ENCODE measurements around the gene CDA. TPM values are rescaled to one million over a fixed set of nuclear protein-coding genes. Genes with fewer than 3 reads are reported as not detected.

The CDA gene
- total RNA-seq, 1 donor from 2014 or later = not detected

DNA sequence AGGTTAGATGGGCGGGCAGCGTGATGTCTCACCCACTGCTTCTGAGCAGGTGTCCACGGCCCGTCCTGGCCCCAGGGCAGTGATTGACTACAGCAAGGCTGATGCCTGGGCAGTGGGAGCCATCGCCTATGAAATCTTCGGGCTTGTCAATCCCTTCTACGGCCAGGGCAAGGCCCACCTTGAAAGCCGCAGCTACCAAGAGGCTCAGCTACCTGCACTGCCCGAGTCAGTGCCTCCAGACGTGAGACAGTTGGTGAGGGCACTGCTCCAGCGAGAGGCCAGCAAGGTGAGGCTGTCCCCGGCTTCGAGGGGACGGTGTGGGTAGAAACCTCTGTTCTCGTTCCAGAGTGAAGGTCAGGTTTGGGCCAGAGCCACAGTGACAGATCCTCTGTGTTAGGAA, 60.0 kb downstream of the CDA start:
- no peak for DNase-seq

DNA sequence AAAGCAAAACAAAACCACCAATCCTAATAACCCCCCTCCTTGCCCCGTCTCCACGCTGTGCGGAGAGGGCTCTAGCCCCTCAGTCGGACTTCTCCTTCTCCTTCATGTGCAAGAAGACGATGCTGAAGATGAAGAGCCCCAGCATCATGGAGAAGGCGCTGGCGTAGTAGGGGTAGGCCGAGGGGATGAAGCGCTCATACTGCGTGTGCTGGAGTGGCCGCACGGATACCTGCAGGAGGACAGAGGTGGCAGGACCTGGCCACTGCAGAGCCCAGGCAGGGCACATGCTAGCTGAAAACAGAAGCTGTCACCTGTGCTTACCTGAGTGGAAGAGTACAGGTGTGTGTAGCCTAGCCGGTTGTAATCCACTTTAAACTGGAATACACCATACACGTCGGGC, 63.4 kb downstream of the CDA start:
- no peak for DNase-seq

DNA sequence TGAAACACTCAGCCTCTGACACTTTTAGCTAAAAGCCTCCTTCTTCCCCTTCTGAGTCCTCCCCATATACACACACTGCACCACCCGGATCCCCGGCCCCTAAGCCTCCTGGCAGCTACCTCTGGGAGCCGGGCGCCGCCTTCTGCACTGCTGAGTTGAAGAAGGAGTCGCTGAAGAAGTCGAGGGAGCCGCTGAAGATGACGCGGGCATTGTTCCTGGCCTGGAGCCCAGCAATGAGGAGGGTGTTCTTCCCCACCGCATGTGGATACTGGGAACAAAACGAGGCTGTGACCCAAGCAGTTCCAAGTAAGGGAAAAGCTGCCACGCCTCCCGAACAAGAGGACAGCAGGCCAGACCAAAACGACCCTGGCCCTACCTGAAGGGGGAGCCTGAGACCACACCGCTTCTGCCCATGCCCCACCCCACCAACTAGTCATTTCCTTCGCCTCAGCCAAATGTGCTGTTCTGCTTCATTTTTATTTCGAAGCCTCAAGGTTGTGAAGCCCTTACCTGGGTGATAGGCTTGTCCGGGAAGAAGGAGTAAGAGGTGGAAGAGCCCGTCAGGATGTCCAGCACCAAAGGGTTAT, 65.3 kb downstream of the CDA start:
- DNase-seq = peak; percentile 50

DNA sequence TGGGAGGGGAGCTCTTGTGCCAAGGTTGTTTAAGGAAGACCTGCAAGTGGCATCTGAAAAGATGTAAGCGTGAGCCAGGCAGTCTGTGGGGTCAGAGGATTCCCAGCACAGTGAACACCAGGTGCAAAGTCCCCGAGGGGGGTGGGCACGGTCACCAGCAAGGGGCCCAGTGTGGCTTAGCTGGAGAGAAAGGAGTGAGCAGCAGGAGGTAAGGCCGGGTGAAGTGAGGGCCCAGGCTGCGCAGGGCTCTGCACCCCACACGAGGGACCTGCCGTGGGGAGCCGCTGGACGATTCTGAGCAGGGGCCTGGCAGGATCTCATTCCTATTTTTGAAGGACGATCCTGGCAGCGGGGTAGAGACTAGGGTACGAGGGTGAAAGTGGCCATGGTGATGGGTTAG, 68.1 kb downstream of the CDA start:
- no peak for DNase-seq

DNA sequence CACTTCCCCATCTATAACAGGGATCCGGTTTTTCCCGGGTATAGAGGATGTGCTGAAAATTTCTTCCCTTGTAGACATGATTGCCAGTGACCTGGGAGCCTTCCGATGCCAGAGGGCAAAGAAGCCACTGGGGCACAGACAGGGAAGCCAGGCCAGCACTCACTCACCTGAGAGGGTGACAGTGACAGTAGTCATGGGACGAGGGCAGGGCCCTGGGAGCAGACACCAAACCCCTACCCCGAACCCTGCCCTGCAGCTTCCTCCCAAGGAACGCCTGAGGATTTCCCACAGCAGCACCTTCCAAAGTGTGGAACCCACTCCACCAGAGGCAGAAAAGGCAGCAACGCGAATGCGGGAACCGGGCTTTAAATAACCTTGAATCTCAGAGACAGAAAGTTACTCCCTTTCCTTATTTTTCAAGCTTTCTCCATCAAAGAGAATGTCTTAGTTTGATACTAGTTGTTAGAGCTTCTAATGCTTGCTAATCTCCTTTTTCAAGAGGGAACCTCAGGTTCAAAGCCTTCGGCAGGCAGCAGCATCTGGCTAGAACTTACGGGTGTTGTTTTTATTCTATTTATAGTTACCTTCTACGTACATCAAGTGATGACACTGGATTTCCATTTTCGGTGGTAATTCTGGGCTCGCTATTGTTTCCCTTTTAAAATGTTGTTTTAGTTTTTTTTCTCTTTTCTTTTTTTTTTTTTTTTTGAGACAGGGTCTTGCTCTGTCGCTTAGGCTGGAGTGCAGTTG, 69.4 kb downstream of the CDA start:
- DNase-seq = no peak

DNA sequence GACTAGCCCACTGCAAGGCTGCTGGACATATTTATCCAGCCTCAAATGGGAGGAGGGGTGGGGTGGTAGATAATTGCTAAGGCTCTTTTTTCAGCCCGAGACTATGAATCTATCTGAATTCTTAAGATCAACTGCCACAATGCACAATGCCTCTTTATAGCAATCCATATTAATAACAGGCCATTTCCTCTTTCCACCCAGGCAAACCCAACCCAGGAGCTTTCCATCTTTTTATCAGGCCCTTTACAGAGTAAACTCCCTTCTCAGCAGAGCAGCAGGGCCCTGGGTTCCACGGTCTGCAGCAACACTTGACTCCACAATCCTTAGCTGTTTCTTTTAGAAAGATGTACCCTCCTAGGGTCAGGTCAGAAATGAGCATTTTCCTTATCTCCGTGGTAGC, 71.5 kb downstream of the CDA start:
- no peak for DNase-seq

DNA sequence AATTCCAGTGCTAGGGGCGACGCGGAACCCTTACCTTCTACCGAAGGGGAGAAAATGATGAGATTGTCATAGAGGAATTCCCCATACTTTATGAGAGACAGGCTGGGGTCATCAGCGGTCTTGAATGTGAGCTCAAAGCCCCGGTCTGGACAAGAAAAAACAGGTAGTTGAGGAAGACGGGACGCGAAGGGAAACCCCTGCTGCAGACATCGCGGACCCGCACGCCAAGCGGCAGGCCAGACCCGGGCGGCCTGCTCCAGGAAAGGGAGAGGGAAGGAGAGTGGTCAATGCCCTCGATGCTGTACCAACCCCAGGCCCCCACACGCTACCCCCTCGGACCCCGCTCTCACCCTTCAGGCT, 71.9 kb downstream of the CDA start:
- no peak for DNase-seq

DNA sequence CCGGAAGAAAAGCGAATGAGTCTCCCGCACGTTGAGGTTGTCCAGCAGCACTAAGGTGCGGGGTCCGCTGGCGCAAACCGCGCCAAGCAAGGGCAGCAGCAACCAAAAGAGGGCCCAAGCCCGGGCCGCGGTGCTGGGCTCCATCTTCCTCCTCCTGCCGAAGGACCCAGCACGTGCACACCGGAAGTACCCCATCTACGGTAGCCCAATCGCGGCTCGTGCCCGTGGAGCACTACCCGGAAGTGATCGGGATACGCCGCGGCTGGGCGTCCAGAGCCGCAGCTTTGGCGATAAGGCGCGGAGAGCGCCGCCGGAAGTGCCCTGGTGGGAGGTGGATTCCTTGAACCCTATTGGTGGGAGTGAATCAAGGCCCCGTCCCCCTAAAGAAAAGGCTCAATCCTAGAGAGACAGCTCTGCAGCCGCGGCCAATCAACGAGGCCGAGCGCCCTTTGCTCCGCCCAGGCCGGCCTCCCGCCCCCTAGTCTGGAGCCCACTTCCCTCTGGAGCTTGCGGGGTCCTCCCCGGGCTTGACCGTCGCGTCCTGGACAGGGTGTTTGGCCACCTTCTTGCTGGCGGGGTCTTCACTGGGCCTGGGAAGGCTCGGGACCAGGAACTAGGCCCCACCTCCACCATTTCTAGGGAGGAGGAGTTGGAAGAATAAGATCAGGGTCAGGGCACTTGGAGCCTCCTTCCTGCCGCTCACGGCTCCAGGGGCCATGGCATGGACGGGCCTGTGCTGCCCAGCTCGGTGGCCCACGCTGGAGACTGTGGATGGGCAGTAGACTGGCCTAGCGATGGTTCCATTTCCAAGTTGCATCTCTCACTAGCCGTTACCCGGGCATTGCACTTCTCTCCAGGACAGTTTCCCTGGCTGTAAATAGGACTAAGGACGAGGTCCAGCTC, 72.6 kb downstream of the CDA start, which contains the start of gene DDOST:
Gene DDOST (minus strand): TSS at position 163 of the 903 bp plus-strand sequence. CDS start 19 bp downstream, at position 144.
- peak; percentile 98 for DNase-seq

DNA sequence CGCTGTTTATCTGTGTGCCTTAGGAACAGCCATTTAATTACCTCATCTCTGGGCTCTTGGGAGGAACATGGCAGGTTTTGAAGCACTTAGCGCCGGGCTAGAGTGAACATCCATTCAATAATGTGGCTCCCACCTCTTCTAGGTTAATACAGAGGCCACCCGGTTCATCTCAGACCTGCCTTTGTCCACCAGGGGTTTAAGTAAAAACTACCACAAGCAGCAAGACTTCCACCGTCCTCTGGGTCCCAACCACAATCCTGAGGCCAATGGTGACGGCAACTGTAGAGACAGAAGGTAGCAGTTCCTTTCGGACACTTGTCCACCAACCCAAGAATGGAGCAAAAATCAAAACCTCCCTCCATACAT, 73.2 kb downstream of the CDA start:
- DNase-seq = no peak

DNA sequence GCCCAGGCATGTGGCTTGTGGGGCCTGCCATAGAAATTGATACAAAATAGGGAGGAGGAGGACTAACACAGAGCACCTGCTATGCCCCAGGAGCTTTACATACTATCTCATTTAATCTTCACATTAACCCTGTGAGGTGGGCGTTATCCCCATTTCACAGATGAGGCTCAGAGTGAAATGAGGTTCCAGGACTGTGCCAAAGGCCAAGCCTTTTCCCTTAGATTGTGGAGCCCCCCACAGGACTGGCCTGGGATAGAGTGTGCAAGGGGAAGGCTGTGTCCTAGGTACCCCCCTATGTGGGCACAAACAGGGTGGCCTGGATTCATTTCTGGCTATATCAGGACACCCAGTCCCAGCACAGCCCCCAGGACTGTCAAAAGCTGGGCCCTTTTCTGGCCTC, 74.5 kb downstream of the CDA start:
- no peak for DNase-seq

DNA sequence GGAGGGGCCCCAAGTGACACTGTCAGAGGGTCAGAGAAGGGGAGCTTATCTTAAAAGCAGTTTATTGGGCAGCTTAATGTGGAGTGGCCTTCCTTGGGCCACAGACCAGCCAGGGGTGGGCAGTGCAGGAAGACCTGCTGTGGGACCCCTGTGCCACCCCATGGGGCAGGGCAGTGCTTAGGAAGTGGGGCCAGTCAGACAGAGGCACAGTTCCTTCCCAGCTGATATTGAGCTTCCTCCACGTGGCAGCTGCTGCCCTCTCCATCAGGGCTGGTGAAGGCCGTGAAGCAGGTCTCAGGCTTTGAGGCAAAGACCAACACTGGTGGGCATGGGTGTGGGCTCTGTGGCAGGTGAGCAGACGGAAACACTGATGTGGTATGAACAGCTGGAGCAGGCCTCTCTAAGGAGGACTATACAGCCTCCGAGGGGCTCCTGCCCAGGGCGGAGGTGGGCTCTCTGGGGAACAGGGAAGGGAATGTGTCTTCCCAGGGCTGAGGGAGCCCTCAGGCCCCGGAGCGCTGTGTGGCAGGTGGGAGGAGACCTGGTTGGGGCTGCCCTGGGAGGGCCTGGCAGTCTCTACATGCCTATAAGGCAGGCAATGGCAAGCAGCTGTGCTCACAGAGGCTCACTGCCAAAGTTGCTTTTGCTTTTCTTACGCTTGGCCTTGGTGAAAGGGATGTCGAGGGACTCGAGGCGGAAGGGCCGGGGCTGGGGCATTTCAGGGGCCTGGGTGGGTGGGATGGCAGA, 75.2 kb downstream of the CDA start:
- DNase-seq = no peak

DNA sequence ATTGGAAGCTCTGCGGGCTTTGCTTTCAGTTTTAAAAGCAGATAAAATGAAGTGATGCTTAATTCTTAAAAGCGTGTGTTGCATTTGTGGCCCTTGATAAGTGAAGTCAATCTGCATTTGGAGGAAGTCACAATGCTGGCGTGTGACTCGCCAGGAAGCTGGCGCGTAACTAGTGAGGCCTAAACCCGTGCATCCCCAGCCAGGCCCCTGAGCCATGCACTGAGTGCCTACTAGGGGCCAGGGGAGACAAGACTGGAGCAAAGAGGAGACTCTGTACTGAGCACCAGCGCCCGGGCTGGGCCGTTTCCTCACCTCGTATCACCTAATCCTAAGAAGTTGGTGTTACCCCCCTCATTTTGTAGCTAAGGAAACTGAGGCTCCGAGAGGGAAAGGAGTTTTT, 76.8 kb downstream of the CDA start:
- no peak for DNase-seq

DNA sequence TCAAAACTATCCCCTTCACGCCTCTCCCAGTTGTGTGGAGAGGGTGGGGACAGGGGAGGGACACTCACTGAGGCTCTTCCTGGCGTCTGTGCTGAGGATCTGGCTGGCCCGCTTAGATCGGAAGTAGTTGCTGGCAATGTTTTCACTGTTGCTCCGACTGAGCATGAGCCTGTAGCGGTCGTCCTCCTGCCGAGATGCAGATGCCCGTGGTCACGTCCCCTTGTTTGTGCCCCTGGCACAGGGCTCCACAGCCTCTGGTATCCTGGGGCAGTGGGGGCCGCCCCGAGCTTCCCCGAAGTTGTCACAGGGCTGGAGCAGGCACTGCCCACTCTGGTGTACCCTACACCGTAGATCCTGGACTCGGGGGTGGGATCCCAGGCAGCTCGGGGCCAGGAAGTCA, 77.2 kb downstream of the CDA start:
- DNase-seq = no peak

DNA sequence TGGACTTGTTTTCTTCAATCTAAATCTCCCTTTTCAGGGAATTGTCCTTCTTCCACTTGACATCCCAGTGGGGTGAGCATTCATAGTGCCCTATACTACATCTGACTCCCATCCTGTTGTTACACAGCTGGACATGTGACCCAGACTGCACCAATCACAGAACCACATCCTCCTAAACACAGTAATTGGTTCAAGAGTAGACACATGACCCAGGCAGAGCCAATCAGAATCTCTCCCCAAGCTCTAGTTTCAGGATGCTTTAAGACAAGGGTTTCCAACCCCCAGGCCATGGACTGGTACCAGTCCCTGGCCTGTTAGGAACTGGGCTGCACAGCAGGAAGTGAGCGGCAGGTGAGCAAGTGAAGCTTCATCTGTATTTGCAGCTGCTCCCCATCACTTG, 77.9 kb downstream of the CDA start:
- no peak for DNase-seq

Other genes with a start within 250 kb of the CDA start
- gene CAMK2N1, start 102.9 kb upstream of the CDA start, total RNA-seq = 77.2 TPM
- gene MUL1, start 80.9 kb upstream of the CDA start, total RNA-seq = 17.5 TPM
- gene FAM43B, start 36.5 kb upstream of the CDA start, total RNA-seq = 0.16 TPM
- gene PINK1, start 44.4 kb downstream of the CDA start, total RNA-seq = 117 TPM
- 90.0 TPM for gene DDOST, start 72.3 kb downstream of the CDA start, total RNA-seq
- 4.4 TPM for gene KIF17, start 128.9 kb downstream of the CDA start, total RNA-seq
- 0.62 TPM for gene SH2D5, start 143.6 kb downstream of the CDA start, total RNA-seq
- 399 TPM for gene HP1BP3, start 198.2 kb downstream of the CDA start, total RNA-seq

All from occipital lobe (tissue), 2 donors.